Raji (cell line): ENCODE measurements around the gene SULT1C3.

Experiments
- POLR2A ChIP-seq: IDR thresholded peaks from 2 replicates; pipeline ENCODE4 v1.6.1; 2011; ENCODE audit warnings: low read depth, low read length, control low read depth; ENCODE audit not compliant: insufficient read depth

Gene SULT1C3

DNA sequence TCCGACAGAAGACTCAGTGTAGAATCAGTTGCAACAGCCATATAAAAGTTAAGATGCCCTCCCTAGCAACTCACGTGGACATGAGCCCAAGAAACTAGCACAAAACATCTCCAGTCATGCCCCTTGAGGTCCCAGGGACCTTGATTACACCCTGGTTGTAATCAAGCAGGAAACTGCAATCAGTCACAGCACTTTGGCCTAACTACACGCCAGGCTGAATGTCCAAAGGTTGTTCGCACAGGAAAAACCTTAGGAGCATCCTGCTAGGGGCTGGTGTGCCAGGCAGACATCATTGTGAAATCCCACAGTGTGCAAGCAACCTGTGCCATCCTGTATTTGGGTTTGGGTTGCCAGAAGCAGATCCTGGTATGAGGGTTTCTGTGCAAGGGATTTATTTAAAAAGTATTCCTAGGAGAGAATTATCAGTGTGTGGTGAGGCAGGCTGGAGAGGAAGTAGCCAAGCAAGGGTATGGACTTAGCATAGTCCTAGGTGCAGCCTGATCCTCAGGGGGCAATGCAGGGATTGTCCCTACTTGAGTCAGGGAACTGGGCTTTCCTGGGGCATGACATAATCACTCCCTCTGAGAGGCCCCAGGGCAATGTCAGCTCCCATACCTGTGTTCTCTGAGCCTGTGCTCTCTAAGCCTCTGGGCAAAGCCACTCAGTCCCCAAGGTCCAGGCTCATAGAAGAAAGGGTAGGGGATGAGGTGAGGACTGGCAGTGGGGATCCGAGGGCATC lies 31.2 kb downstream of the SULT1C3 start:
- TF ChIP-seq POLR2A, result no peak

DNA sequence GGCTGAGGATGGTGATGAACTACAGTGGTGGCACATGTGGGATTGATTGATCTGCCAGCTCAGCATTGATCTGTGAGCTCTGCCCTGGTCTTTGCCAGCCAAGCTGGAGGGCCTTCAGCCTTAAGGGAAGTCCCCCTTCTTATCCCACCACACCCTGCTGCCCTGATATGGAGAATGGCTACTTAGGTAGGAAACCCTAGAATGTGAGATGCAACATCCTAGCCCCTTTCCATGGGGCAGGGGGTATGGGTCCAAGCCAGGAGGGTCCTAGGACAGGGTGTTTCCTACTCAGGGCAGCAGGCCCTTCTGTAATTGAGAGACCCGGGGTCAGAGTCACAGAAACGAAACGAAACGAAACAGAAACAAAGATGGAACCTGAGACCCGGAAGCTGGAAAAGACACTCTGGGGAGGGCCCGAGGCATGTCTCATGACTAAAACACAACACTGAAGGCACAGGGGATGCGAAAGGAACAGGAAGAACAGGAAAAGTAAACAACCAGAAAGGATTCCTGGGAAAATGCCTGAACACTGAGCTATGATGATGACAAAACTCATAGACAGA lies 32.0 kb downstream of the SULT1C3 start:
- TF ChIP-seq POLR2A, result no peak

DNA sequence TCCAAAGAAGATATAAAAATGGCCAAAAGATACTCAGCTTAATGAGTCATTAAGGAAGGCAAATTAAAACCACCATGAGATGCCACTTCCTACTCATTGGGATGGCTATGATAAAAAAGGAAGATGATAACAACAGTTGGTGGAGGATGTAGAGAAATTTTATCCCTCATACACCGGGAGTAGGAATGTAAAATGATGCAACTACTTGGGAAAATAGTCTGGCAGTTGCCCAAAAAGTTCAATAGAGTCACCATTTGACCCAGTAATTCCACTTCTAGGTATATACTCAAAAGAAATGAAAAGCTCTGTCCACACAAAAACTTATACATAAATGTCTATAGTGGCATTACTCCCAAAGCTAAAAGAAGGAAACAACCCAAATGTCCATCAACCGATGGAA lies 38.9 kb downstream of the SULT1C3 start:
- TF ChIP-seq POLR2A, result no peak

- TF ChIP-seq POLR2A, result no peak
Observed at GRCh38 chr2:108279468-108279867, 39.7 kb downstream of the SULT1C3 start.

DNA sequence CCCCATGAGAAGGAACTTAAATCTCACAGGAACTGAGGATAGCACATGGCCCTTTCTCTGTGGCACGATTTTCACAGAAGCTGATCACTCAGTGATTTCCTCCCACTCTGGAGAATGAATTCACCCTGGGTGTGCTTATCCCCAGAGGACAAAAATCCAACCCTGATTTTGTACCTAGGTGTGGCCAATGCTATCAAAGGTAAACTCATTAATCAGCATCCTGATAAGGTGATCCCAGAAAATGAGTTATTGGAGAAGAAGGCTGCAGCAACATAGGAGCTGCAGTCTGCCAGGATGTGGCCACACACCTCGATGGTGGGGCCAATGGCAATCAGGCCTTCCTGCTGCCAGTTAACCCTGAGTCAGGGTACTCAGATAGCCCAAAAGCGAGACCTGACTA lies 40.7 kb downstream of the SULT1C3 start:
- no peak for TF ChIP-seq POLR2A

GRCh38 chr2:108285616-108286015 lies 45.8 kb downstream of the SULT1C3 start:
- no peak for TF ChIP-seq POLR2A

DNA sequence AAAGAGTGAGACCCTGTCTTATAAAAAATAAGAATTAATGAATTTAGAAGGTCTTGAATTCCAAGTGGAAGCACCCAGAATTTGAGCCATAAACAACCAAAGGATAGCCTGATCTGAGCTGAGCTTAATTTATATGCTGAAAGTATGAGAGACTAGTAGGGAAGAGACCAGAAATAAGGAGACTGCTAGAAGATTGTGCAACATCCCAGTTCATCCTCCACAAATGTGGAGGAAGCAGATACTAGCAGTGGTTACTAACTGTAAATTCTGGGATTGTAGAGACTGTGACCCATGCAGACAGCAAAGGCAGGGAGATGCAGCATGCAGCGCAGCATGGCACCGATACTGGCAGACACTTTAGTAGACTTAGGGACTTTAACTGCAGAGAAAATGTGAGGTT lies 47.4 kb downstream of the SULT1C3 start:
- no peak for TF ChIP-seq POLR2A

DNA sequence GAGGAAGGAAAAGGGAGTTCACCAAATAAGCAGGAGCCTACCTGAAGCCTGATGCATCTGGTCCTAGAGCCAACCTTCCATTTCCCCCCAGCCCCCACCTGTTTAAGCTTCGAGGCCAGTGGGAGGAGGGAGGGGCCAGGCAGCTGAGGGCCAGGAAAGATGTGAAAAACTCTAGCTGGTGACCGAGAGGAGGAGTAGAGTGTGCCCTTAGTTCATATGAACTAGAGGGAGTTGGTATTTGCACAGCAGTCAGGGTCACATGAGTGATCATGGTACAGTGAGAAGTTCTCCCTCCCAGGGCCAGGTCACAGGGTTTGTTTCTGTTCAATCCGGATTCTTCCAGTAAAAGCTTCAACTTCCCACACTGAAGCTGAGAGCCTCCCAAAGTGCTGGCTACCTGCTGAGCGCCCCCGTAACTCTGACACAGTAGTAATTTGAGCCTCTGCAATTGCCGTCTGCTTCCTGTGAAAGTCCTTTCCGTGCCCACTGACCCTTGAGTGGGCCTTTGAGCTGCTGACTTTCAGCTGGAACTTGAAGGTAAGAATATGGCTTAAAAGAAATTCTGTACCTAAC lies 48.9 kb downstream of the SULT1C3 start, which contains the start of gene SULT1C2:
Gene SULT1C2 (plus strand): TSS at position 362 of the 573 bp plus-strand sequence. CDS start 4,773 bp downstream, outside the sequence.
- TF ChIP-seq POLR2A, result no peak

DNA sequence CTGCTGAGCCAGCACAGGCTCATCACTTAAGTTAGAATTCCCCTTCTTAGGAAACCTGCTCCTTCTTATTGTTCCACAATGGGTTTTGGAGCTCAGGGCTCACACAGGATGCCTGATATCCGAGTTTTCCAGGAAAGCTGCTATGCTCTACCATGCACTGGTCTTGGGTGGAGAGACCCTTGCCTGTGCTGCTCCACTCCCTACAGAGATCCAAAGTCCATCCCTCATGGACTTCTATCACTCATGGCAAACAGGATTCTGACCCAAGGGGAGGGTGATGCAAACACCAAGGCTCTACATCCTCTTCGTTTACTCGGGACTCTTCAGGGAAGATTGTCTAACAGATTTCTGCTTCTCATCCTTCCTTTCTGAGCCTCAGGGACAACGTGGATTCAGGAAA lies 54.1 kb downstream of the SULT1C3 start:
- TF ChIP-seq POLR2A, result no peak

GRCh38 chr2:108297436-108298141 lies 57.8 kb downstream of the SULT1C3 start:
- no peak for TF ChIP-seq POLR2A

- no peak for TF ChIP-seq POLR2A
Observed at GRCh38 chr2:108301558-108301957, 61.8 kb downstream of the SULT1C3 start.

DNA sequence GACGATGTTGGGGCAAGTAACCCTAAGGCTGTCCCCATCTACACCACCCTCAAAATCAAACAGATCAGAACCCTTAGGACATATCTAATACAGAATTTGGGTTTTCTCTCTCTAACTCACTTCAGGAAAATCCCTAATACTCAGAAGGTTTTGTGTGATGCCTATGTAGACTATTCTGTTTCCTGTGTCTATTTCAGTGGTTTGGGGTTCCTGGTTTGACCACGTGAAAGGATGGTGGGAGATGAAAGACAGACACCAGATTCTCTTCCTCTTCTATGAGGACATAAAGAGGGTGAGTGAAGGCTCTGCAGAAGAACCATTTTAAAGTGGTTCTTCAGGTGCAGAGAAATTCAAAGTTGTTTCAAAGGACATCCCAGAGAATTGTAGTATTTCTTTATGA lies 65.2 kb downstream of the SULT1C3 start:
- TF ChIP-seq POLR2A, result no peak

GRCh38 chr2:108305901-108306300 lies 66.1 kb downstream of the SULT1C3 start:
- TF ChIP-seq POLR2A, result no peak

DNA sequence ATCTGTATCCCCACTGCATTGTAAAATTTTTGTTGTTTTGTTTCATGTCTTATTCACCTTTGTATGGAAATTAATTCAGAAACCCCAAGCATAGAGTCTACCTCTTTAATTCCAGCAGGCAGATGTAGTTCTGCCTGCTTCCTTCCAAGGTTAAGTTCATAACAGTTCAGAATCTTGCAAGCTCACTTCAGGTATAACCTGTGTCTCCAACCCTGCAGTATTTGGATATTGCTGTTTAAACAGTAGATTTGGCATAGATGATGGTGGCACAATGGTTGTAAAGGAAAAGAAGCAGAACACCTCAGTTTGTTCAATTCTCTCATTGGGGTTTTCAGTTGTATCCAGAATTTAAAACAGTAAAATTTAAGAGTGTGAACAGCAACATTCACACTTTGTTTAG lies 70.1 kb downstream of the SULT1C3 start:
- no peak for TF ChIP-seq POLR2A
